HG03571 (cell line): ENCODE results near the gene PTPN20.

Experiments used
- ATAC-seq: cut with Tn5 transposase; IDR thresholded peaks from one replicate; pipeline ENCODE4 v1.9.1; 2021; ENCODE audit not compliant: unreplicated experiment

Gene PTPN20

DNA sequence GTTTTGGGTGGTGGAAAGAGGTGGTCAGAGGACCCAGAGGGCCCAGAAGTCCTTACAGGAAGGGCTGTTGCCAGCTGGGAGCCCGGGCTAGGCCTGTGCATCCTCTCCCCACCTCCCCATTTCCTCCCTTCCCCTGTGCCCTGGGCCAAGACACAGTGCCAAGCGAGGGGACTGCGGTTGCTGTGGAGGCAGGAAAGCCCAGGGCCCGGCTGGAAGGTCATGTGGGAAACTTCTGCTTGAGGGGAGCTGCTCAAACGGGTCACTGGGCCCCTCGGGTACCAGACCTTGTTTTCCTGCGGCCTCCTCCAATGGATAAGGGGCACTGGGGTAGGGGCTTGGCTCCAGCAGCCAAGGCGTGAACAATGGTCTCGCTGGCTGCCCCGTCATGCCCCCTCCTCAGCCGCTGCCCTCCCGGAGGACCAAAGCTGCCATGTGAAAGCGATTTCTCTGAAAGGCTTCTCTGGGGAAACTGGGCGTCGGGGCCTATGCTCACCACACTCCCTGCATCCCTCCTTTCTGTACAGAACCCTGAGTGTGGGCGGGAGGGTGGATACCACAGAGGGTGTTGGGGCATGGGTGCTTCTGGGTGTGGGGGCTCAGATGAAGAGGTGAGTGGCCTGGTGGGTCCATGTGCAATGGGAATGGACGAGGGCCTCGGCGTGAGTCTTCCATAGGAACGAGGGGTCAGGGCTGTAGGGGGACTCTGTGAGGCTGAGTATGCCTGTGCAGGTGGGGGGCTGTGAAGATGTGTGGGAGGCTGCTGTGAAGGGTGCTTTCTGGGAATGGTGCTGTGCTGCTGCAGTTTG lies 135.3 kb downstream of the PTPN20 start:
- no peak for ATAC-seq

DNA sequence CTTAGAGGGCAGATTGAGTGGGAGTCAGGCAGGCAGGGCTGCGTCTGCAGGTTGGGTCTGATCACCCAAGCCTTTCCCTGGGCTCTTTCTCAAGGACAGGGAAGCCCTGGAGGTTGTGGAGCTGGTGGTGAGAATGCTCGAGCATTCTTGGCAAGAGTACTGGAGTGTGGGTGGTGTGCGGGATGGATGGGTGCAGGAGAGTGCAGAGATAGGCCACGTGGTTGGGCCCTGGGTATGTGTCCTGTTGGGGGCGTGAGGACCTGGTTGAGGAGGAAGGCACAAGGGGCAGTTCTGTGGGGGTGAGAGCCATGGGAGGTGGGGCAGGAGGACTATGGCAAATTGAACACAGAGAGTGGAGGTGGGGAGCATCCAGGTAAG lies 135.9 kb downstream of the PTPN20 start:
- ATAC-seq: no peak

- no peak for ATAC-seq
Observed at GRCh38 chr10:47047577-47048525, 136.6 kb downstream of the PTPN20 start.

DNA sequence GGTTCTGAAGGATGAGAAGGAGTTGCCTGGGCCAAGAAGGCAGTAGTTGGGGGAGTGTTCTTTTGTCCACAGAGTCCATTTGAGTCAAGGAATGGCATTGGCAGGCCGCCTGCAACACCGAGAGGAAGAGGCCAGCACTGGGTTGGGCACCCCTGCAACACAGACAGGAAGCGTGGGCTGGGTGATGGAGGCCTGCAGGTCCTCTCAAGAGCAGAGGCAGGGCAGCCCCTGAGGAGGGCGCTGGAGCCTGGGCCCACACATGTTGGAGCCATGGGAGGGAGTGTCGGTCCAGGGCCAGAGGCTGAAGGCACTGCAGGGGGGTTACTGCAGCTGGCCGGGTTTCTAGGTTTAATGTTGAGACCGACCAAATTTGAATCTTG lies 137.3 kb downstream of the PTPN20 start:
- no peak for ATAC-seq

DNA sequence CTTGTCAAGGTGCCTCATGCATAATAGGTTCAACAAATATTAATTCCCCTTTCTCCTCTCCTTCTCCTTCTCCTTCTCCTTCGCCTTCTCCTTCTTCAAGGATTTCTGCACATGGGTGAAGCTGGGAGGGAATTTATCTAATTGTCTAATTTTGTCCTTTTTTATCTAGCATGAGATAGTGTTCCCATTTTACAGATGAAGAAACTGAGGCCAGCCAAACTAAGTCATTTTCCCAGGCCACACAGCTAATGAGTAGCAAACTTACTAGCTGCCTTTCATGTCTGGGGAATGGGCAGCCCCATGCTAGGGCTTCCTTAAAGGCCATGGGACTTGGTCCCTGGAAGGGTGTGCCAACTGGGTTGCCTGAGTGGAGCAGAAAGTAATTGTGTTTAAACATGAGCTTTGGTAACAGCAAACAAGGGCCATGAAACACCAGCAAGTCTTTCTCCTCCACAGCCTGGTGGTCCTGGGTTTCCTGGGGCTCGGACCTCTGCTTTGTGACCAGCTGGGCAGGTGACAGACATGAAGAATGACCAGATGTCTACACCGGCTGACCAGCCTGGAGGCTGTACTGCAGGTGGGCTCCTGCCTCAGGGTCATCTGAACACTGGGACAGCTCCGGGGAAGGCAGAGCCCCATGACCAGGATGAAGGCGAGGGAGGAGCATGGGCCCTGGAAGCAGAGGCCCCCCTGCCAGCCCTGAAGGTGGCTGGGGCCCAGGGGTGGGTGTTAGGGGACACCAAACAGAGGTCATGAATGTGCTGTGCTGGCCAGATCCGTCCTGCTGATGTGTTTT lies 138.0 kb downstream of the PTPN20 start:
- no peak for ATAC-seq

DNA sequence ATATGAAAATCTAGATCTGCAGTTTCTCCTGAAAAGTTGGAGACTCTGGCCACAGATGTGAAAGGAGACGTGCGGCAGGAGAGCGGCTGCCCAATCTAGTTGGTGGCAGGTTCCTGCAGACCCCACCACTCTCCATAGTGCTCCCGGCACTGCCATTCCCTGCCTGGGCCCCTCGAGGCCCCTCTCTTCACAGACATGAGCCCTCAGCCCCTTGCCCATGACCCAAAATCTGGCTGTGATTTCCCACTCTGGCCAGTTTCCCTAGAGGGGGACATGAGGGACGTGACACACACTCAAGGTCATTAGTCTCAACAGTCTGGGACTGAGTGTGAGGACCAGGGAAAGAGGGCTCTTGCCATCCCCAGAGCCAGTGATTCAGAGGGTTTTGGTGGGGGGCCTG lies 138.7 kb downstream of the PTPN20 start:
- no peak for ATAC-seq

GRCh38 chr10:47050618-47051455 lies 139.6 kb downstream of the PTPN20 start:
- no peak for ATAC-seq

- no peak for ATAC-seq
Observed at GRCh38 chr10:47051741-47052238, 140.6 kb downstream of the PTPN20 start.
